Left lung (tissue), 10 donors: ENCODE data around the gene SQOR. TPM values are rescaled to one million over a fixed set of nuclear protein-coding genes. Genes with fewer than 3 reads are reported as not detected.

Experiments
- ATAC-seq: fragments of 200-7000 bp; cut with Tn5 transposase; one replicate; pipeline ENCODE4 v1.9.1; 2020; ENCODE audit warnings: moderate library complexity
- DNase-seq, 4 donors: peaks; one replicate each; pipeline ENCODE4 v3.0.0-alpha.2; 2013 to 2020
- H3K27ac ChIP-seq, 2 donors: fragments of 200-600 bp; sonication (generic) in 1 of 2; one replicate each; pipeline versions ENCODE4 v1.5.0 to v1.8.0; 2020 to 2021
- H3K27me3 ChIP-seq, 2 donors: fragments of 200-600 bp; sonication (generic) in 1 of 2; one replicate each; pipeline versions ENCODE4 v1.5.0 to v1.8.0; 2020 to 2021
- H3K36me3 ChIP-seq, 2 donors: fragments of 200-600 bp; sonication (generic) in 1 of 2; one replicate each; pipeline versions ENCODE4 v1.5.0 to v1.8.0; 2020 to 2021
- H3K4me1 ChIP-seq, 2 donors: fragments of 200-600 bp; one replicate each; pipeline ENCODE4 v1.8.0; 2021
- H3K4me3 ChIP-seq, 2 donors: fragments of 200-600 bp; sonication (generic) in 1 of 2; one replicate each; pipeline versions ENCODE4 v1.5.0 to v1.8.0; 2020 to 2021; ENCODE audit warnings: mild to moderate bottlenecking in 1 of 2
- H3K9me3 ChIP-seq, 2 donors: fragments of 200-600 bp; sonication (generic) in 1 of 2; one replicate each; pipeline versions ENCODE4 v1.5.0 to v1.8.0; 2020 to 2021
- CTCF ChIP-seq, 2 donors: fragments of 200-600 bp; sonication (generic) in 1 of 2; IDR thresholded peaks; one replicate each; pipeline versions ENCODE4 v1.5.0 to v1.8.0; 2021; ENCODE audit warnings: antibody characterized with exemption in 2 of 2
- intact Hi-C, 2 donors: fragments of 100-400 bp; cut with DNase I; formaldehyde crosslinking; loops; one replicate each; pipeline versions ENCODE4 v1.11.2 to v1.14.2; 2022
- polyA plus RNA-seq, 6 donors: library from polyadenylated mRNA; unstranded; fragments of 120-200 nt; gene quantifications; one replicate each; pipeline ENCODE4 v1.2.1, GENCODE V29; 2013; ENCODE audit not compliant: insufficient read length in 6 of 6
- total RNA-seq, 2 donors: library from RNA; stranded (reverse); fragmentation: NEBNext Ultra II Directional; extraction: Animal tissue kit (Norgen Biotek cat#: 25700); gene quantifications; one replicate each; pipeline ENCODE4 v1.2.1, GENCODE V29; 2021
- donor health status: DM: no; HTN: yes; CAD: no.
- donor health status: DM: no; HTN: no; CAD: no.

Gene SQOR
- total and polyA plus RNA-seq, 8 donors: 9.3 to 116 (median 12.0) TPM

DNA sequence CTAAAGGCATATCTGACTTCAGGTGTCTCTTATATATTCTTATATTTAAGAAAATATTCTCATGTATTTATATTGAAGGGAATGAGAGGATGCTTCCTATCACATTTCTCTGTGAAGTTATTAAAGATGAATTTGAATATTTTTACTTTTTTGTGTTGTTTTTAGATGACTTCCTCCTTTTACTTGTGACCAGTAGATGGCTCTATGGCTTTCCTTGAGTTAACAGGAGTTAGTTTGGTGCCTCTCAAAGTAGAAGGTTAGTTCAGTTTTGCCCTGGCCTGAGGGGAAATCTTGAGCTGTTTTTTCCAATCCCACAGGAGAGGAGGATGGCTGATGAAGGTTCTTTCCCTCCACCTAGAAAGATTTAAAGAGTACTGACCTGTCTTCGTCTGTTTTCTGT, 80.7 kb downstream of the SQOR start:
- DNase-seq: no peak
- Histone ChIP-seq H3K4me3 (no peak overlapping the region), H3K4me1 (no peaks in the 10 kb centered on the region), H3K36me3 (no peaks in the 10 kb centered on the region), H3K27me3 (peaks cover 0 to 20% of the 10 kb centered on the region in 2 donors), H3K27ac (no peak overlapping the region), H3K9me3 (no peaks in the 10 kb centered on the region)
- intact Hi-C loops: no loop called here
- peak; percentile 26 for ATAC-seq
- TF ChIP-seq CTCF (IDR thresholded peaks at IDR 0.05): no peak

DNA sequence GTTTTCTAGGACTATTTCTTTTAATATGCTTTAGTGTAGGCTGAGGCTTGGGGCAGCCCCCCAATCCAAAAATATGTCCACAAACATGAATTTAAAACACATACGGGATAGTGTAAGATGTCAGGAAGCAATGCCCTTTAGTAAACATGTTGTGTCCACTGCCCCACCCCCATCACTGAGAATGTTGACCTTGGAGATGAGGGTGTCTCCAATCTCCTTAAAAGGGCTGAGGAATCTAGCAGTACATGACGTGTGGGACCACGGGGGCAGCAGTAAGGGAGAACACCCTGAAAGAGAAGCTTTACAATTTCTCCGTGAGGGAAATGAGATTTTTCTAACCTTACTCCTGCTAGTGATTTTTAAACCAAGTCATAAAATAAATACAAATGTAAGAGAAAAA, 84.7 kb downstream of the SQOR start:
- TF ChIP-seq CTCF (IDR thresholded peaks at IDR 0.05): no peak
- H3K4me1 ChIP-seq: no peaks in the 10 kb centered on the region
- DNase-seq (no peak), ATAC-seq (no peak)
- no peak overlapping the region for H3K4me3 ChIP-seq
- H3K9me3 ChIP-seq: no peaks in the 10 kb centered on the region
- no peaks in the 10 kb centered on the region for H3K36me3 ChIP-seq
- intact Hi-C loops: no loop called here
- peaks cover 0 to 28% of the 10 kb centered on the region in 2 donors for H3K27me3 ChIP-seq
- H3K27ac ChIP-seq: no peak overlapping the region

DNA sequence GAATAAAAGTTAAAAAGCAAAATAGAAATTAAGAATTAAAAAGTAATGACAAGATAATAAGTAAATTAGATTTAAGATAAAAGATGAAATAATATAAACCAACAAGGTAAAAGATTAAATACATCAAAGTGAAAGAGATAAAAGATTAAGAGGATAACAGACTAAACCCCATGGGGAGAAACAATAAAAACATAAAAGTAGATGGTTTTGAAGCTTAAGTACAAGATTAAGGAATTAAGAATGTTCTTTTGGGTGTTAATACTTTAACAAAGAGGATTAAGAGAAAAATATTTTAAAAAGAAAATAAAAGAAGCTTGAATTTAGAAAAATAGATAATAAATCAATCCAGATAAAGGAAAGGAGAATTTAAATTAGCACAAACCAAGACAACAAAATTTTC, 85.4 kb downstream of the SQOR start:
- Histone ChIP-seq H3K9me3 (no peaks in the 10 kb centered on the region), H3K36me3 (no peaks in the 10 kb centered on the region), H3K27ac (no peak overlapping the region), H3K4me1 (no peaks in the 10 kb centered on the region), H3K27me3 (peaks cover 0 to 28% of the 10 kb centered on the region in 2 donors), H3K4me3 (no peak overlapping the region)
- TF ChIP-seq CTCF (IDR thresholded peaks at IDR 0.05): no peak
- DNase-seq: no peak
- intact Hi-C loops: no loop called here
- no peak for ATAC-seq

- no peak for DNase-seq
- intact Hi-C loops: no loop called here
- Histone ChIP-seq H3K4me1 (no peaks in the 10 kb centered on the region), H3K36me3 (no peaks in the 10 kb centered on the region), H3K9me3 (no peaks in the 10 kb centered on the region), H3K27ac (no peak overlapping the region), H3K4me3 (no peak overlapping the region), H3K27me3 (peaks cover 0 to 41% of the 10 kb centered on the region in 2 donors)
- TF ChIP-seq CTCF (IDR thresholded peaks at IDR 0.05): no peak
- ATAC-seq: no peak
These were observed 93.8 kb downstream of the SQOR start for GRCh38 chr15:45728641-45729040.

GRCh38 chr15:45729141-45729540, 94.3 kb downstream of the SQOR start:
- peaks cover 0 to 41% of the 10 kb centered on the region in 2 donors for H3K27me3 ChIP-seq
- ATAC-seq (no peak), DNase-seq (no peak)
- no peak overlapping the region for H3K27ac ChIP-seq
- no peak for TF ChIP-seq CTCF (IDR thresholded peaks at IDR 0.05)
- no peak overlapping the region for H3K4me3 ChIP-seq
- H3K36me3 ChIP-seq: no peaks in the 10 kb centered on the region
- no peaks in the 10 kb centered on the region for H3K9me3 ChIP-seq
- no peaks in the 10 kb centered on the region for H3K4me1 ChIP-seq
- intact Hi-C loops: no loop called here
